GM21576 (cell line): Measurements from ENCODE around the gene ZNF222.

ENCODE experiments used
- ATAC-seq: cut with Tn5 transposase; IDR thresholded peaks from one replicate; pipeline ENCODE4 v1.9.1; 2021; ENCODE audit warnings: mild to moderate bottlenecking, moderate library complexity; ENCODE audit not compliant: unreplicated experiment

The ZNF222 gene

GRCh38 chr19:44025217-44025936 lies at the start of gene ZNF222:
Gene ZNF222 (plus strand): TSS chr19:44025379. CDS start chr19:44025437, 58 bp downstream.
- ATAC-seq = peak; percentile 86

DNA sequence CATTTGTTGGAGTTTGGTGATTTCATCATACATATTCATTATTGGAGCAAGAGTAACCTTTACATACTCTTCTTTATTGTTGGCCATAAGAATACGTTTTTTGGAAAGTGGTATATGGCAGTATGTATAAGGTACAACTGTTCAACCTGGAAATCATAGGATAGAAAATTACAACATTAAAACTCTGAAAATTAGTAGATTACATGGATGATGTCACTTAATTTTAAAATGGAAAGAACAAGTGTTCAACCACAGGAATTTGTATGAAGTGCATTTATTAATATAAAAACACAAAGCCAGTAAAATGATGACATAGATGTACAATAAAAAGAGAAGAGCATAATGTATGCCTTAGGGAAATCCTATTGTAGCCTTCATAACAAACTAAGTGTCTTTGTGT lies 48.4 kb upstream of the ZNF222 start:
- ATAC-seq = no peak

DNA sequence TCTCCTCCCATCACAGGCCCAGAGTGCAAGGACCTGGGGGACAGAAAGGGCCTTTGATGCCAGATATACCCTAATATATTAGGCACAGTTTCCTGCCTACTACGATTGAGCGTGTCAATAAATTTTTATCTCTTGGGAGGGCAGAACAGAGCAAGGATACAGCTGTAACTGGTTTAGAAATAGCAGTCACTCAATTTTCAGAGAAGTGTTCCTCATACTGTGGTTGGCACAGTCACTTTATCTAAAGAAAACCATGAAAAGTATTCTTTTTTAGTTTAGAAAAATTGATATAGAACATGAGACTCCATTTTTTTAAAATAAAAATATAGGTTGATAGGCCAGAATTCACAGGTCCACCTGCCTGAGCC lies 41.7 kb upstream of the ZNF222 start:
- ATAC-seq = peak; percentile 21

GRCh38 chr19:43983912-43984686 lies 41.1 kb upstream of the ZNF222 start, which contains the start of gene ZNF155:
Gene ZNF155 (plus strand): TSS chr19:43984188. CDS start chr19:43988544, 4,356 bp downstream.
- peak; percentile 82 for ATAC-seq

DNA sequence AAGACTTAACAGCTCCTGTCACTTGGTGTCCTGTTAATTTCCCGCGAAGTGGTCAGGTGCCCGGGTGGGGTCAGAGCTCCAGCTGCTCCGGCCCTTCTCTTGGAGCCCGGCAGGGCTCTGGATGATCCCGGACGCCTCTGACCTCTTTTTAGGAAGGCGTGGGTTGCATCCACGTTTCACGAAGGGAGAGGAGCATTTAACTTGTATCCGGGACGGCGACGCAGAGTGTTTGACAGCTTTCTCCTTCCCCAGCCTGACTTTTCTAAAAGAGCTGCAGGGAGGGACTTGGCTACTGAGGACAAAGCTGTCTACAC lies 40.5 kb upstream of the ZNF222 start:
- no peak for ATAC-seq

GRCh38 chr19:43997631-43998290 lies 27.4 kb upstream of the ZNF222 start:
- ATAC-seq = no peak

DNA sequence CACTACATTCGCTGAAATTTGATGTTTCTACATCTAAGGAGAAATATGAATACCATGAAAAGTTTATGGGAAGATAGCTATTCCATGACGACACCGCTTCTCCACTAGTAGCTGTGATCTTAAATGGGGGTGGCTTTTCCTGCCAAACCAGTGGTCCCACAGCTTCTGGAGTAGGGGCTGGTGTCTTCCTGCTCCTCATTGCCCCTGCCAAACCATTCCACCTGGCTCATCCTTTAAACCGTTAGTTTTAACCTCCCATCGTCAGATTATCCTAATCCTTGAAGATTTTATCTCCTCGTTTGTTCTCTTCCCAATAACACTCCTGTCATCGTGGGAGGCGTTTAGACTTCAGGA lies 23.0 kb upstream of the ZNF222 start:
- no peak for ATAC-seq

GRCh38 chr19:44002566-44003460 lies 22.4 kb upstream of the ZNF222 start, which contains the start of gene ZNF230:
Gene ZNF230 (plus strand): TSS chr19:44002957. CDS start chr19:44007079, 4,122 bp downstream.
- ATAC-seq = peak; percentile 96

DNA sequence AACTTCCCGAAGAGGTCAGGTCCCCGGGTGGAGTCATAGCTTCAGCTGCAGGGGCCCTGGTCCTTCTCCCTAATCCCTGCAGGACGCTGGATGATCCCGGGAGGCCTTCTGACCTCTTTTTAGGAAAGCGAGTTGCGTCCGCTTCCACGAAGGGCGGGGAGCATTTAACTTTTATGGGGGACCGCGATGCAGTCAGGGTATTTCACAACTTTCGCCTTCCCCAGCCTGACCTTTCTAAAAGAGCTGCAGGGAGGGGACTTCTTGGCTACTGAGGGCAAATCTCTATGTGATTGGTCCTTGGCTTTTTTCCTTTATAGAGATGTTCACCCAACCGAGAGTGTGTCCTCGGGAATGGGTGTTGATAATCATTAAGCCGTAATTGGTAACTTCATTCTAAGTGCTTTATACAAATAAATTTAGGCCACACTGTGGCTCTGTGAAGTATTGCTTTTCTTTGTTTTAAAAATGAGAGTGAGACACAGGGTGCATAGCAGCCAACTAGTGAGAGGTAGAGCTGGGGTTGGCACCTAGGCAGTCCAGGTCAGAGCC lies 21.6 kb upstream of the ZNF222 start:
- no peak for ATAC-seq

DNA sequence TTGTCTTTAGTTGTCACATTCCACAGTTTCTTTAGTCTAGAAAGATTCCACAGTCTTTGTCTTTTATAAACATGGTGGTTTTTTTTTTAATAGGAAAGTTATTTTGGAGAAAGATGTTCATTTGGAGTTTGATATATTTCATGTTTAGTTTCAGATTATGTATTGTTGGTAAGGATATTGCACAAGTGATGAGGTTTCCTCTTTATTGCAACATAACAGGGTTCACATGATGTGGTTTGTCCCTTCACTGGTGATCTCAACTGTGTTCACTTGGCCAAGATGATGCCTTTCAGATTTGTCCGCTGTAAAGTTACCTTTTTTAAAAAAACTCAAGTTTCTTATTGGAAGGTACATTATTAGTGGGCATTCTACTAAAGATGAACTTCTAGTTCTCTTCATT lies 19.2 kb upstream of the ZNF222 start:
- ATAC-seq = no peak

GRCh38 chr19:44007473-44007872 lies 17.7 kb upstream of the ZNF222 start:
- ATAC-seq = no peak

GRCh38 chr19:44010468-44010867 lies 14.7 kb upstream of the ZNF222 start:
- no peak for ATAC-seq

GRCh38 chr19:44019498-44019897 lies 5.7 kb upstream of the ZNF222 start:
- no peak for ATAC-seq

DNA sequence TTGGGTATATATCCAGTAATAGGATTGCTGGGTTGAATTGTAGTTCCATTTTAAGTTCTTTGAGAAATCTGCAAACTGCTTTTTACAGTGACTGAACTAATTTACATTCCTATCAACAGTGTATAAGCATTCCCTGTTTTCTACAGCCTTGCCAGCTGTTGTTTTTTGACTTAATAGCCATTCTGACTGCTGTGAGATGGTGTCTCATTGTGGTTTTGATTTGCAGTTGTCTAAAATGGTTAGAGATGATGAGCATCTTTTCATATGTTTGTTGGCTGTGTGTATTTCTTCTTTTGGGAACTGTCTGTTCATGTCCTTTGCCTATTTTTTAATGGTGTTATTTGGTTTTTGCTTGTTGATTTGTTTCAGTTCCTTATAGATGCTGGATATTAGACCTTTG lies 4.0 kb upstream of the ZNF222 start:
- ATAC-seq = no peak

DNA sequence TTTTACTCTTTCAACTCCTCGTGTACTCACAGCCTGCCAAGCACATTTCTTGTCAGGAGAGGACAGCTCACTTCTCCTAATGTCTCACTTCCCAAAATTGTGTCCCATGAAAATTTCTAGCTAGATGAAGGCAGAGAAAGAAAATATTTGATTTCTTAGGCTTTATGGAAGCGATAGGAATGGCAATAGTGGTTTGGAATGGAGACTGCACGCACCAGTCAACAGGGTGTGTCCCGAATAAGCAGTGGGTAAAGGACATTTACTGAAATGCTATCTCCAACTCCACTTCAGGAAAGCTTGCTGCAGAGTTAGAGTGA lies 321 bp upstream of the ZNF222 start:
- no peak for ATAC-seq

GRCh38 chr19:44026622-44027021 lies 1.4 kb downstream of the ZNF222 start:
- no peak for ATAC-seq

- no peak for ATAC-seq
Observed at GRCh38 chr19:44032001-44032610, 6.9 kb downstream of the ZNF222 start.

DNA sequence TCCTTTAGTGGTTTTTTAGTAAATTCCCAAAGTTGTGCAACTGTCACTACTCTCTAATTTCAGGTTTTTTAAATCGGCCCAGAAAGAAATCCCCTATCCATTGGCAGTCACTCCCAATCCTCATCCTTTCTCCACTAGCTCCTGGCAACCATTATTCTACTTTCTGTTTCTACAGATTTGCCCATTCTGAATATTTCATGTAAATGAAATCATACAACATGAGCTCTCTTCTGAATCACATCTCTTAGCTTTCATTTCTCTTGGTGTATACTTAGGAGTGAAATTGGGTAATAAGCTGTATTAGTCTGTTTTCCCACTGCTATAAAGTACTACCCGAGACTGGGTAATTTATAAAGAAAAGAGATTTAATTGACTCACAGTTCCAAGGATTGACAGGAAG lies 17.0 kb downstream of the ZNF222 start:
- no peak for ATAC-seq

DNA sequence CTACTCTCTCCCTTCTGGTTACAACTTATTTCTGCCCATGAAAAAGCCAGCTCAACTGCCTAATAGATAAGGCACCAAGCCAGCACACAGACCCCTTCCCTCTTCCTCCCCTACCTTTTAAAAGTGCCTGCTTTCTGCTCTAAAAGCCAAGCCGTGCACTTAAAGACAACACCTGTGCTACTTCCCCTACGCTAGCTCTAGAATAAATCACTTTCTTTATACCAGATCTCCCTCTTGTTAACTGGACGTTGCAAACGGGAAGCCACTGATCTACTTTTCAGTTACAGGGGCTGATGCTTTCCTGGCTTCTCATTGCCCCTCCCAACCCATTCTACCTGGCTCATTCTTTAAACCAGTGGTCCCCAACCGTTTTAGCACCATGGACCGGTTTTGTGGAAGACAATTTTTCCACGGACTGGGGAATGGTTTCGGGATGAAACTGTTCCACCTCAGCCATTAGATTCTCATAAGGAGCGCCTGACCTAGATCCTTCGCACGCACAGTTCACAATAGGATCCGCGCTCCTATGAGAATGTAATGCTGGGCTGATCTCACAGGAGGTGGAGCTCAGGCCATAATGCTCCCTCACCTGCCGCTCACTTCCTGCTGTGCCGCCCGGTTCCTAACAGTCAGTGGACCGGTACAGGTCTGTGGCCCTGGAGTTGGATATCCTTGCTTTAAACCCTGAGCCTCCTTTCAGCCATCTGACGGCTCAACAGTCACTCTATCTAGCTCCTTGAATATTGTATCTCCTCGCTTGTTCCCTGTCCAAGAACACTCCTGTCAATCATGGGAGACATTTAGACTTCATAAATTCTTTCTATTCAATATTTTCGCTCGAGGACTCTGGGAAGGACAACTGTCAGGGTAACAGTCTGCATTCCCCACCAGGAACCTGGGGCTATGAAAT lies 25.8 kb downstream of the ZNF222 start:
- peak; percentile 17 for ATAC-seq
